KG1 (cell line): ENCODE data around the gene PCDHA1.

ENCODE experiments used
- DNase-seq: peaks from one replicate; lab custom pipeline; 2025; lab: John Stamatoyannopoulos, UW

PCDHA1 gene

GRCh38 chr5:141042555-141042954, 256.6 kb downstream of the PCDHA1 start:
- DNase-seq = no peak

DNA sequence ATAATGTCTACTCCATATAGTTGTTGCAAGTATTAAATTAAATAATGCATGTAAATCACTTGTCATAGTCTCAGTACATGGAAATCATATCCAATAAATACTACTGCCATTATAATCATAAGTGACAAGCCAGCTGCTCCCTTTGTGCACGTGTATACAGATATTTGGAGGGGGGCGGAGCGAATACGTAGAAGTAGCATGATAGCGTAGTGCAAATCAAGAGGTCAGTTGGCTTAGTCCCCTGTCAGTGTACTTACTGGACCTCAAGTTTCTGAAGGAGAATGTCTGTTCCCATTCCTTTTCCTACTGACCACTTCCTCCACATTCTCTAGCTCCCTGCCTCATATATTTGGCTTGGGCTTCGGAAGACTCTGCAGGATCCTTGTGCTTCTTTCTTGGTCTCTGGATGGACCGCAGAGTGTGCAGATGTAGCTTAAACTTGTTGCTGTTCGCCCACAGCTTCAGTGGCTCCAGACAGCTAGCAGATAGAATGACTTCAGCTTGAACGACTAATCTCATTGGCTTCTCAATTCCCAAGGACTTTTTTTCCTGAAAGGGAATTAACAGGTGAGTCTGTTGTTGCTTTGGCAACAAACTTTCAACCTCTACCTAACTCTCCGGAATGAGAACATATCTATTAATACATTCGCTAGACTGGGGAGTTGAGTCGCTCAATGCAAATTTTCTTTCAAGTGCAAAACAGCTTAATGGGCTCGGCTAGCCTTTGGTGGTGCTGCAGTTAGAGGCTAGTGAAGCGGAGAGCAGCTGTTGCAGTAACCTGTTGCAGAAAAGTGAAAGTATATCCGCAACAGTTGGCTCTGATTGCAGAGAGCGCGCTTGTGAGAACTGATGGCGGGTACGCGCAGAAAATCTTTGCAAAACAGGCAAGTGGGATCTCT, 264.9 kb downstream of the PCDHA1 start, which contains the start of gene PCDHB1:
Gene PCDHB1 (plus strand): TSS at position 753 of the 899 bp plus-strand sequence. CDS start 97 bp downstream, at position 850.
- DNase-seq = no peak

DNA sequence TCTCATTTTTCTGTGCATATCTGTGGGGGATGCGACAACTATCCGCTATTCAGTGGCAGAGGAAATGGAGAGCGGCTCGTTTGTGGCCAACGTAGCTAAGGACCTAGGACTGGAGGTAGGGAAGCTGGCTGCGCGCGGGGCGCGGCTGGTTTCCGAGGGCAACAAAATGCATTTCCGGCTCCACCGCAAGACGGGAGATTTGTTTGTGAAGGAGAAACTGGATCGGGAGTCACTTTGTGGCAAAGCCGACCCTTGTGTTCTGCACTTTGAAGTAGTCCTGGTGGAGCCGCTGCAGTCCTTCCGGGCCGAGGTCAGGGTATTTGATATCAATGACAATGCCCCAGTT, 265.6 kb downstream of the PCDHA1 start:
- no peak for DNase-seq
